ENCODE data around the gene PIK3C3. TPM values are rescaled to one million over a fixed set of nuclear protein-coding genes. Genes with fewer than 3 reads are reported as not detected.

Gene PIK3C3
- total RNA-seq, 1 experiment from 2014 or later: 50.8 TPM

DNA sequence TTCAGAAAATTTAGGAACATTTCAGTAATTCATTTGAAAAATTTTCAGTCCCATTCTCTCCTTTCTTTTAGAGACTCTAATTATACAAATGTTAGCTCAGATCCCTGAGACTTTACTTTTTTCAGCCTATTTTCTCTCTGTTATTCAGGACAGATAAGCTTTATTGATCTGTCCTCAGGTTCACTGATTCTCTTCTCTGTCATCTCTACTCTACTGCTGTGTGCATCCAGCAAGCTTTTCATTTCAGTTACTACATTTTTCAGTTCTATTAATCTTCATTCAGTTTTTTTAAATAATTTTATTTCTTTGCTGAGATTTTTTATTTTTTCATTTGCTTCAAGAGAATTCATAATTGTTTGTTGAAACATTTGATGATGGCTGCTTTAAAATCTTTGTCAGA, 22.1 kb upstream of the PIK3C3 start:
- no peaks in the 10 kb centered on the region for H3K36me3 ChIP-seq (ENCODE audit: insufficient read depth, low read length, poor library complexity, severe bottlenecking)
- H3K27me3 ChIP-seq (replicated peaks; ENCODE audit: insufficient read depth, low read depth, low read length, poor library complexity): no peaks in the 10 kb centered on the region
- H3K4me3 ChIP-seq (ENCODE audit: low read depth, low read length, poor library complexity, severe bottlenecking): no peak overlapping the region
- H3K4me1 ChIP-seq (ENCODE audit: insufficient read depth, low read length, poor library complexity, severe bottlenecking): peaks cover 32% of the 10 kb centered on the region
- H3K27ac ChIP-seq (ENCODE audit: low read depth, low read length, poor library complexity, severe bottlenecking): no peak overlapping the region
- intact Hi-C loops (cut with micrococcal nuclease; ENCODE audit: unreplicated experiment): no loop called here
- no TSS peak for BruUV-seq (replicated peaks)
- DNase-seq (ENCODE audit: low spot score): no peak
- POLR2A ChIA-PET (ENCODE audit: low non-redundant PET): no interaction called here
- no peak for TF ChIP-seq EZH2 (IDR thresholded peaks at IDR 0.05; ENCODE audit: borderline replicate concordance, low read depth, low read length, poor library complexity, severe bottlenecking)
- no peak for TF ChIP-seq CTCF (conservative IDR thresholded peaks at IDR 0.05; ENCODE audit: low read depth, low read length)
- no peaks in the 10 kb centered on the region for H3K9me3 ChIP-seq (ENCODE audit: low read depth, low read length, poor library complexity, severe bottlenecking)
- CTCF ChIA-PET: no interaction called here

DNA sequence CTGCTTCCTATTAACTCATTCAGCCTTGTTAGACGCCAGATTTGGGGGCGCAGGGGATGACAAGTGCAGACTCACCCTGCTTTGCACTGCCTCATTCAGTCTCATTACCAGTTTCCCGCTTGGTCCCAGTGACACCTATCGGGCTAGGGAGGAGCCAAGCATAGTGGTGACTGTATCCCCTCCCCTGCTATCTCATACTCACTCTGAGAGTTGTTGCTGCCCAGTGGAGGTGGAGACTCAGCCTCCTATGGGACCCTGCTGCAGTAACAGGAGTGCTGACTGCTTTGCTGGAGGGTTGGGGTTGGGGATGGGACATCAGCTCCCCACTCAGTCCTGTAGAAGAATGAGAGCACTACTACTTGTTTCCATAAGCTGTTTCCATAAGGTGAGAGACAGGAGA, 21.3 kb upstream of the PIK3C3 start:
- no peaks in the 10 kb centered on the region for H3K9me3 ChIP-seq (ENCODE audit: low read depth, low read length, poor library complexity, severe bottlenecking)
- POLR2A ChIA-PET (ENCODE audit: low non-redundant PET): no interaction called here
- H3K4me3 ChIP-seq (ENCODE audit: low read depth, low read length, poor library complexity, severe bottlenecking): no peak overlapping the region
- H3K4me1 ChIP-seq (ENCODE audit: insufficient read depth, low read length, poor library complexity, severe bottlenecking): peaks cover 40% of the 10 kb centered on the region
- intact Hi-C loops (cut with micrococcal nuclease; ENCODE audit: unreplicated experiment): no loop called here
- H3K36me3 ChIP-seq (ENCODE audit: insufficient read depth, low read length, poor library complexity, severe bottlenecking): no peaks in the 10 kb centered on the region
- CTCF ChIA-PET: no interaction called here
- H3K27me3 ChIP-seq (replicated peaks; ENCODE audit: insufficient read depth, low read depth, low read length, poor library complexity): no peaks in the 10 kb centered on the region
- DNase-seq (ENCODE audit: low spot score): no peak
- no peak overlapping the region for H3K27ac ChIP-seq (ENCODE audit: low read depth, low read length, poor library complexity, severe bottlenecking)
- TF ChIP-seq CTCF (conservative IDR thresholded peaks at IDR 0.05; ENCODE audit: low read depth, low read length) (no peak), EZH2 (IDR thresholded peaks at IDR 0.05; ENCODE audit: borderline replicate concordance, low read depth, low read length, poor library complexity, severe bottlenecking) (no peak)
- no TSS peak for BruUV-seq (replicated peaks)

DNA sequence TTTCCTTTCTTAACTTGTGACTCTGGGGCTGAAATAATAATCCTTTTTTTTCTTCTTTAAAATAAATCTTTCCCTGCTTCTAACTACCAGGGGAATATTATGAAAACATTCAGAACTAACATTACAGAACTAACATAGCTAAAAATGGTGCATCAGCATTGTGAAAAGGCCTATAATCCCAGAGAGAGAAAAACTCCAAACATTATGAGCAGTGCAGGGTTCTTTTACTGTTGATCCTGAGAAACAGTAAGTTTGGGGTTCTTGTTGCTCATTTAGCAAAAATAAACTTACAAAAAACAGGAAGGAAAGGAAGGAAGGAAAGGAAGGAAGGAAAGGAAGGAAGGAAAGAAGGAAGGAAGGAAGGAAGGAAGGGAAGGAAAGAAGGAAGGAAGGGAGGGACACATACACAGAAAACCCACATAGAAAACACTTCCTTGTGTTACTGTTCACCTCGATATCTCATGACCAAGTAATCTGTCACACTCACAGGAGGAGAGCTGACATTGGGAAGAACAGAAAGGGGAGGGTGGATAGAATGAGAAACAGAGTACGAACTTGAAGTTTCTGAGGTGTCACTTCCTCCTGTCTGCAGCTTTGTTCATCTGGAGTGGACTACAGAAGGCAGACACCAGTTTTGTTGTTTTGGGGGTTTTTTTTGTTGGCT, 18.4 kb upstream of the PIK3C3 start:
- DNase-seq (ENCODE audit: low spot score): peak; percentile 76
- ChIA-PET POLR2A (ENCODE audit: low non-redundant PET) (interaction anchor here (0.7 kb wide), 1 partner anchor 1431 kb away, joined by 3 read pairs; no protein-coding TSS in a partner anchor), CTCF (interaction anchor here (1.0 kb wide), 1 partner anchor 340 kb away, joined by 8 read pairs; no protein-coding TSS in a partner anchor)
- Histone ChIP-seq H3K36me3 (ENCODE audit: insufficient read depth, low read length, poor library complexity, severe bottlenecking) (no peaks in the 10 kb centered on the region), H3K27me3 (replicated peaks; ENCODE audit: insufficient read depth, low read depth, low read length, poor library complexity) (no peaks in the 10 kb centered on the region), H3K4me3 (ENCODE audit: low read depth, low read length, poor library complexity, severe bottlenecking) (no peak overlapping the region), H3K4me1 (ENCODE audit: insufficient read depth, low read length, poor library complexity, severe bottlenecking) (peaks cover 43% of the 10 kb centered on the region), H3K27ac (ENCODE audit: low read depth, low read length, poor library complexity, severe bottlenecking) (peak overlapping the region; percentile 86), H3K9me3 (ENCODE audit: low read depth, low read length, poor library complexity, severe bottlenecking) (no peaks in the 10 kb centered on the region)
- no TSS peak for BruUV-seq (replicated peaks)
- intact Hi-C loops (cut with micrococcal nuclease; ENCODE audit: unreplicated experiment): loop anchor here (2.0 to 5.0 kb wide), 2 partner anchors 341 to 1664 kb away; no protein-coding TSS in a partner anchor
- TF ChIP-seq CTCF (conservative IDR thresholded peaks at IDR 0.05; ENCODE audit: low read depth, low read length): no peak
- no peak for TF ChIP-seq EZH2 (IDR thresholded peaks at IDR 0.05; ENCODE audit: borderline replicate concordance, low read depth, low read length, poor library complexity, severe bottlenecking)

All from A673 (cell line).